ENCODE results near the gene PANK4.

GRCh38 chr1:2519729-2520128, 6.7 kb downstream of the PANK4 start:
- TF ChIP-seq, protein P1, sequence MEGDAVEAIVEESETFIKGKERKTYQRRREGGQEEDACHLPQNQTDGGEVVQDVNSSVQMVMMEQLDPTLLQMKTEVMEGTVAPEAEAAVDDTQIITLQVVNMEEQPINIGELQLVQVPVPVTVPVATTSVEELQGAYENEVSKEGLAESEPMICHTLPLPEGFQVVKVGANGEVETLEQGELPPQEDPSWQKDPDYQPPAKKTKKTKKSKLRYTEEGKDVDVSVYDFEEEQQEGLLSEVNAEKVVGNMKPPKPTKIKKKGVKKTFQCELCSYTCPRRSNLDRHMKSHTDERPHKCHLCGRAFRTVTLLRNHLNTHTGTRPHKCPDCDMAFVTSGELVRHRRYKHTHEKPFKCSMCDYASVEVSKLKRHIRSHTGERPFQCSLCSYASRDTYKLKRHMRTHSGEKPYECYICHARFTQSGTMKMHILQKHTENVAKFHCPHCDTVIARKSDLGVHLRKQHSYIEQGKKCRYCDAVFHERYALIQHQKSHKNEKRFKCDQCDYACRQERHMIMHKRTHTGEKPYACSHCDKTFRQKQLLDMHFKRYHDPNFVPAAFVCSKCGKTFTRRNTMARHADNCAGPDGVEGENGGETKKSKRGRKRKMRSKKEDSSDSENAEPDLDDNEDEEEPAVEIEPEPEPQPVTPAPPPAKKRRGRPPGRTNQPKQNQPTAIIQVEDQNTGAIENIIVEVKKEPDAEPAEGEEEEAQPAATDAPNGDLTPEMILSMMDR (optimal IDR thresholded peaks at IDR 0.05 in 1 of 3, IDR thresholded peaks at IDR 0.05 in 1 of 3, conservative IDR thresholded peaks at IDR 0.05 in 1 of 3; ENCODE audit: extremely low read depth in 1 of 3, insufficient read depth in 2 of 3, low read length in 3 of 3) = no peak
- no peak for TF ChIP-seq EZH2 (IDR thresholded peaks at IDR 0.05; ENCODE audit: low read length)

Data from keratinocyte (primary cell).